MV-4-11 (cell line): ENCODE results near the gene RAB3IP.
"Not testable (repeated sequence)": the region's sequence is repeated elsewhere in the genome, so short reads cannot be mapped to it uniquely, and the experiment has no call there.

Experiments
- DNase-seq: peaks from one replicate; lab custom pipeline; 2025; lab: John Stamatoyannopoulos, UW

The RAB3IP gene

GRCh38 chr12:69756088-69756755 is 17.6 kb downstream of the RAB3IP start:
- no peak for DNase-seq

GRCh38 chr12:69758105-69758504 is 19.4 kb downstream of the RAB3IP start:
- no peak for DNase-seq

- DNase-seq: not testable (repeated sequence)
Observed at GRCh38 chr12:69759581-69759980, 20.9 kb downstream of the RAB3IP start.

GRCh38 chr12:69765515-69765914 is 26.9 kb downstream of the RAB3IP start:
- DNase-seq: no peak

GRCh38 chr12:69766260-69766659 is 27.6 kb downstream of the RAB3IP start:
- DNase-seq: no peak

- DNase-seq: no peak
Observed at GRCh38 chr12:69779928-69780327, 41.3 kb downstream of the RAB3IP start.

GRCh38 chr12:69783365-69783764 is 44.7 kb downstream of the RAB3IP start:
- DNase-seq: no peak

- no peak for DNase-seq
Observed at GRCh38 chr12:69789351-69789750, 50.7 kb downstream of the RAB3IP start.

GRCh38 chr12:69792533-69792932 is 53.9 kb downstream of the RAB3IP start:
- DNase-seq: no peak

- DNase-seq: not testable (repeated sequence)
Observed at GRCh38 chr12:69807101-69807897, 68.6 kb downstream of the RAB3IP start.

GRCh38 chr12:69810870-69811498 is 72.3 kb downstream of the RAB3IP start:
- no peak for DNase-seq

- no peak for DNase-seq
Observed at GRCh38 chr12:69816082-69816481, 77.4 kb downstream of the RAB3IP start.

GRCh38 chr12:69821032-69821455 is 82.4 kb downstream of the RAB3IP start:
- DNase-seq: no peak

GRCh38 chr12:69821456-69822159 is 82.9 kb downstream of the RAB3IP start:
- no peak for DNase-seq

- no peak for DNase-seq
Observed at GRCh38 chr12:69822201-69822860, 83.7 kb downstream of the RAB3IP start.

GRCh38 chr12:69824028-69824427 is 85.4 kb downstream of the RAB3IP start:
- DNase-seq: no peak

GRCh38 chr12:69824966-69825560 is 86.4 kb downstream of the RAB3IP start, which contains the start of gene MYRFL:
Gene MYRFL (plus strand): TSS chr12:69825227. CDS start chr12:69825518, 291 bp downstream.
- no peak for DNase-seq

- DNase-seq: no peak
Observed at GRCh38 chr12:69828897-69829296, 90.2 kb downstream of the RAB3IP start.

GRCh38 chr12:69833696-69834095 is 95.0 kb downstream of the RAB3IP start:
- no peak for DNase-seq

GRCh38 chr12:69834147-69834546 is 95.5 kb downstream of the RAB3IP start:
- DNase-seq: no peak

GRCh38 chr12:69834576-69834975 is 95.9 kb downstream of the RAB3IP start:
- DNase-seq: no peak
